CD14-positive monocyte (primary cell): ENCODE data around the gene SRGAP2. TPM values are rescaled to one million over a fixed set of nuclear protein-coding genes. Genes with fewer than 3 reads are reported as not detected.
"Not testable (repeated sequence)": the region's sequence is repeated elsewhere in the genome, so short reads cannot be mapped to it uniquely, and the experiment has no call there.

Experiments used
- DNase-seq, 3 donors: peaks; one replicate each; pipeline ENCODE4 v3.0.0-alpha.2; 2011 to 2022
- H2AFZ ChIP-seq: 2 replicates; pipeline ENCODE4 v1.6.0; 2012; ENCODE audit warnings: mild to moderate bottlenecking, low read depth, low read length, inconsistent platforms; ENCODE audit not compliant: insufficient read depth, poor library complexity, severe bottlenecking
- H3K27ac ChIP-seq, 2 donors: 1 replicate in 1 of 2; 2 replicates in 1 of 2; pipeline ENCODE4 v1.5.1; 2012 to 2013; ENCODE audit warnings: low read length in 2 of 2, control low read depth in 1 of 2, inconsistent platforms in 1 of 2, low read depth in 1 of 2, mild to moderate bottlenecking in 1 of 2
- H3K27me3 ChIP-seq, 2 donors: one replicate each; pipeline versions ENCODE4 v1.6.0 to v1.6.1; 2011 to 2013; ENCODE audit warnings: low read length in 2 of 2; ENCODE audit not compliant: control insufficient read depth in 2 of 2, insufficient read depth in 2 of 2
- H3K36me3 ChIP-seq, 2 donors: replicated peaks in 1 of 2; 1 replicate in 1 of 2; 2 replicates in 1 of 2; pipeline versions ENCODE4 v1.5.1 to v1.6.1; 2012 to 2013; ENCODE audit warnings: low read length in 2 of 2, control low read depth in 1 of 2, inconsistent platforms in 1 of 2, mild to moderate bottlenecking in 1 of 2; ENCODE audit not compliant: insufficient read depth in 2 of 2, control insufficient read depth in 1 of 2
- H3K4me1 ChIP-seq, 2 donors: 1 replicate in 1 of 2; 2 replicates in 1 of 2; pipeline versions ENCODE4 v1.5.1 to v1.6.1; 2012 to 2013; ENCODE audit warnings: low read length in 2 of 2, control low read depth in 1 of 2, inconsistent platforms in 1 of 2, mild to moderate bottlenecking in 1 of 2, moderate library complexity in 1 of 2; ENCODE audit not compliant: insufficient read depth in 2 of 2, control insufficient read depth in 1 of 2
- H3K4me2 ChIP-seq: replicated peaks from 2 replicates; pipeline ENCODE3; 2012; ENCODE audit warnings: low read length, moderate library complexity, mild to moderate bottlenecking; ENCODE audit not compliant: poor library complexity, severe bottlenecking; ENCODE audit errors: extremely low read depth
- H3K4me3 ChIP-seq, 3 experiments: fragments of 200-600 bp in 1 of 3; sonication (generic) in 1 of 3; replicated peaks in 1 of 3; 1 replicate in 2 of 3; 2 replicates in 1 of 3; pipeline ENCODE4 v1.5.1; 2011 to 2013; ENCODE audit warnings: low read length in 3 of 3, mild to moderate bottlenecking in 3 of 3, control low read depth in 2 of 3, low read depth in 2 of 3, inconsistent platforms in 1 of 3, moderate library complexity in 1 of 3
- H3K79me2 ChIP-seq: 2 replicates; pipeline ENCODE4 v1.6.0; 2012; ENCODE audit warnings: mild to moderate bottlenecking, control low read depth, inconsistent platforms, low read length, moderate library complexity; ENCODE audit not compliant: insufficient read depth
- H3K9ac ChIP-seq: 2 replicates; pipeline ENCODE4 v1.6.0; 2017; ENCODE audit warnings: low read length, mild to moderate bottlenecking; ENCODE audit not compliant: insufficient read depth, poor library complexity, severe bottlenecking
- H3K9me3 ChIP-seq, 2 donors: replicated peaks in 1 of 2; 1 replicate in 1 of 2; 2 replicates in 1 of 2; pipeline versions ENCODE4 v1.5.1 to v1.6.1; 2012 to 2013; ENCODE audit warnings: low read length in 2 of 2, control low read depth in 1 of 2; ENCODE audit not compliant: control insufficient read depth in 1 of 2, insufficient read depth in 1 of 2
- H4K20me1 ChIP-seq: 2 replicates; pipeline ENCODE4 v1.6.0; 2012; ENCODE audit warnings: mild to moderate bottlenecking, low read length, control low read depth, moderate library complexity; ENCODE audit not compliant: insufficient read depth
- H3K27ac Mint-ChIP-seq, 7 donors: one replicate each; pipeline ENCODE4 v1.8.0; 2020; ENCODE audit warnings: mild to moderate bottlenecking in 7 of 7, mixed read lengths in 7 of 7, moderate library complexity in 6 of 7, inconsistent platforms in 2 of 7
- H3K27me3 Mint-ChIP-seq, 3 donors: one replicate each; pipeline ENCODE4 v1.8.0; 2021 to 2022; ENCODE audit warnings: low read depth in 3 of 3, mild to moderate bottlenecking in 3 of 3, mixed read lengths in 3 of 3, moderate library complexity in 3 of 3, inconsistent platforms in 1 of 3
- H3K36me3 Mint-ChIP-seq, 2 donors: one replicate each; pipeline ENCODE4 v1.8.0; 2020; ENCODE audit warnings: mixed read lengths in 2 of 2, inconsistent platforms in 1 of 2, mild to moderate bottlenecking in 1 of 2
- H3K4me1 Mint-ChIP-seq: one replicate; pipeline ENCODE4 v1.8.0; 2020; ENCODE audit warnings: mild to moderate bottlenecking, mixed read lengths
- H3K4me3 Mint-ChIP-seq, 2 donors: one replicate each; pipeline ENCODE4 v1.8.0; 2020; ENCODE audit warnings: mild to moderate bottlenecking in 2 of 2, mixed read lengths in 2 of 2, moderate library complexity in 1 of 2
- H3K9me3 Mint-ChIP-seq, 7 donors: one replicate each; pipeline ENCODE4 v1.8.0; 2020 to 2022; ENCODE audit warnings: mixed read lengths in 7 of 7, mild to moderate bottlenecking in 6 of 7, moderate library complexity in 6 of 7, inconsistent platforms in 2 of 7
- WGBS: methylation state at CpG from one replicate; pipeline ENCODE4 v1.1.5; 2013; ENCODE audit warnings: missing lambda C conversion rate; ENCODE audit not compliant: insufficient coverage; 5-methylcytosine and 5-hydroxymethylcytosine counted together
- intact Hi-C, 2 donors: fragments of 100-400 bp; cut with micrococcal nuclease; formaldehyde crosslinking; loops; one replicate each; pipeline versions ENCODE4 v1.15.0 to v1.15.1; 2023
- polyA plus RNA-seq, 3 donors: library from polyadenylated mRNA; depleted of rRNA in 1 of 3; unstranded in 2 of 3; stranded (reverse) in 1 of 3; fragments of 300-500 nt in 2 of 3; fragments of >200 nt in 1 of 3; fragmentation: Illumina TruSeq in 2 of 3; gene quantifications; 1 replicate in 2 of 3; 2 replicates in 1 of 3; pipeline ENCODE4 v1.2.3, GENCODE V29; 2012 to 2021

SRGAP2 gene
- polyA plus RNA-seq, 3 donors, result 13.6 to 70.7 (median 19.3) TPM

DNA sequence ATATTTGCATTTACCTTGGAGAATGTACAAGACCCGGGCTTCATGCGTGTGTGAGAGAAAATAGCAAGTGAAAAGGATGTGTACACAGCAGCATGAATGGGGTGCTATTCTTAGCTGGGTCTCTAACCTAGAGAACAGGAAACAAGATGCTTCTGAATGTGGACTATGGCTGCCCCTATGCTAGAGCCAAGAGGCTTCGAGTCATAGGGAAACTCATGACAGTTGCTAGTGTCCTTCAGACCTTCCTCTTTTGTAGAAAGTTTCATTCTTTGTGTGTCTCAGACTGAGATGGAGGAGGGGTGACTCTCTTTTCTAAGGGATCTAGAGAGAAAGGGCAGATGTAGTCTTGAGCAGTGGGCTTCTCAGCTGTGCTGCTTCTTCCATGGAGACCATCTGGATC, 40.0 kb downstream of the SRGAP2 start:
- intact Hi-C loops, H3K9ac ChIP-seq, H3K27me3 ChIP-seq, H4K20me1 ChIP-seq, H3K36me3 Mint-ChIP-seq, H3K4me3 Mint-ChIP-seq, H3K27me3 Mint-ChIP-seq, H3K4me2 ChIP-seq, H3K36me3 ChIP-seq, H3K4me3 ChIP-seq, H2AFZ ChIP-seq, H3K9me3 Mint-ChIP-seq, H3K9me3 ChIP-seq: not testable (repeated sequence)
- H3K4me1 ChIP-seq, result peaks cover 7 to 18% of the 10 kb centered on the region in 2 donors
- DNase-seq, result peak; percentile 61 to 76 (median 74)
- Mint-ChIP-seq H3K27ac (peak overlapping the region in 5 of 7 donors; percentile 30 to 88 (median 79)), H3K4me1 (peaks cover 16% of the 10 kb centered on the region)
- WGBS, result 0% methylated on average over 1 of the region's 3 CpGs
- H3K27ac ChIP-seq, result peak overlapping the region in 1 of 2 donors; percentile 45
- H3K79me2 ChIP-seq, result peaks cover 24% of the 10 kb centered on the region

DNA sequence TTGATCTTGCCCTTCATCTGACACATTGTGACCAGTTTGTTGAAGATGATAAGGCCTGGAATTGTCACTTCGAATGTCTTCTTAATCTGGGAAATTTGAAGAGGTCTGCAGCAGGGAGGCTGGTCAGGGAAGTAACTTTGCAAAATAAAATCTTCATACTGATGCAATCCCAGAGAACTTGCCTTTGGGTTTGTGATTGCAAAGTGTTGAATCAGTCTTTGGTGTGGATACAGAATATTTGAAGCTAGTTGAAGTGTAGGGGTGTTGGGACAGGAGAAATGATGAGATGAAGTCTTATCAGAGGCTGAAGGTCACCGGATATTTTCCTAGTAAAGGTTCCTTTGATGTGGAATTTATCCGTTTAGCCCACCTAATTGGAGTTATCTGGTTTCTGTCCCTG, 42.1 kb downstream of the SRGAP2 start:
- H3K9ac ChIP-seq, H3K36me3 Mint-ChIP-seq, H3K4me2 ChIP-seq, H4K20me1 ChIP-seq, H2AFZ ChIP-seq, H3K27me3 Mint-ChIP-seq, H3K36me3 ChIP-seq, H3K4me3 Mint-ChIP-seq, H3K9me3 ChIP-seq, H3K27ac ChIP-seq, H3K4me1 Mint-ChIP-seq, H3K27me3 ChIP-seq, DNase-seq, H3K9me3 Mint-ChIP-seq, H3K4me3 ChIP-seq, intact Hi-C loops: not testable (repeated sequence)
- peak overlapping the region in 1 of 7 donors; percentile 15 for H3K27ac Mint-ChIP-seq
- no CpG with 5 or more reads among the region's 3 CpGs for WGBS
- Histone ChIP-seq H3K4me1 (peaks cover 4 to 13% of the 10 kb centered on the region in 2 donors), H3K79me2 (peaks cover 23% of the 10 kb centered on the region)

DNA sequence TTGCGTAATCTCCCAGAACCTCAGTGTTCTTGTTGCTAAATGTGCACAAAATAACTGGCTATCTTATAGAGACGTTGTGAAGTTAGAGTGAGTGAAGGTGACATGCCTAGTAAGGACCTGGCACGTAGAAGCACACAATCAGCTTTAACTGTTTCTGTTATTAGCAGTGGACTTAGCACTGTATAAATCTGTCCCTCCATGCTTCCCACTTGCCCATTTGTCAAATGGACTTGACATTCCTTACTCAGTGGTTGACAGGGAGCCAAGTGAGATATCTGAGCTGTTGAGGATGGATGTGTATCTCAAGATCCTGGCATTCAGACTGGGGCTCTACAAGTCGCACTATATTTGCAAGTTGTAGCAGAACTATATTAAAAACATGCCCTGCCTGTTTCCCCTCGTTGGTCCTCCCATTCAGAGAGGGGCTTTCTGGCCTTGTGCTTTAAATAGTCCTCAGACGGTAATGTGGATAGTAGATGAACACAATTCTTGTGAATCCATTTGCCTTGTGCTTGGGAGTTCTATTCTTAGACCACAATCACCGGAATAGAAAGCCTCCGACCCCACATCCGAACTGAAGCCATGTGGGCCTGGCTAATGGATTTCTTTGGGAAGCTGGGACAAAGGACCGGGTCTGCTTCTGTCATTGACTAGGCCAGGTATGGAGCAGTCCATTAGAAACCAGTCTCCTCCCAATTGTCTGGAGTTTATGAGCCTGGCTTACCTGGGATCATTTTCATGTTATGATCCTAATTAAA, 43.0 kb downstream of the SRGAP2 start:
- H3K36me3 ChIP-seq, H3K27me3 Mint-ChIP-seq, H2AFZ ChIP-seq, H3K4me3 ChIP-seq, DNase-seq, H3K4me2 ChIP-seq, H3K27ac ChIP-seq, H3K27ac Mint-ChIP-seq, H3K4me3 Mint-ChIP-seq, H3K9ac ChIP-seq, H3K4me1 Mint-ChIP-seq, H3K27me3 ChIP-seq, H3K9me3 Mint-ChIP-seq, H4K20me1 ChIP-seq, H3K9me3 ChIP-seq, intact Hi-C loops, H3K36me3 Mint-ChIP-seq: not testable (repeated sequence)
- no CpG with 5 or more reads among the region's 10 CpGs for WGBS
- Histone ChIP-seq H3K4me1 (peaks cover 0 to 11% of the 10 kb centered on the region in 2 donors), H3K79me2 (peaks cover 20% of the 10 kb centered on the region)

DNA sequence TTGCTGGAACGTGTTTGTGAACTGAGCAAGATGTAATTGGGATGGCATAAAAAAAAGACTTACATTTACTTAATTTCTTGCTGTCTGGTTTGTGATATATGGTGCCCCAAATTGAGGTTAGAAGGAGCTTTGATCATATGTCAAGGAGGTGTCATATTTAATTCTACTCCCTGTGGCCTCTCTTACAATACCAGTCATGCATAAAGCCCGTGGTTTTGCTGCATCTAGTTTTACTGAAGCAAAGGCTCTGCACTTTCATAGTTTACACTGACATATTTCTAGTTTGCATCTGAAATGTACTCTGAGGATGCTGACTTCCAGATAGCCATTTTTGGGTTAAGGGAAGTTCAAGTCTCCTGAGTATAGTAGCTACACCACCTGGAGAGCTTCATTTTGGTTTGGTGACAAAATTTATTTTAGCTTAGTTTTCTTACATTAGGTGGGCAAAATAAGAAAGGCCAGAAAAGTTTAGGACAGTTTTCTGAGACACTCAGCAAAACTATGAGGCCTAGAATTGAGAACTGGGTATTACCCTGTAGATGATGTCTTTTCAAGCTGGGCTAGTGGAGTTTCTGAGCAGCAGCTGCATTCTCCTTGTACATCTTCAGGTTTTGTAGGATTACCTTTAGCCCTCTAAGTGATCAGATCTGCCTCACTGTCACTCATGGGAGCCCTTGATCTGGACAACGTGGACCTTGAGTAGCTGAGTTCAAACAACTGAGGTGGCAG, 47.8 kb downstream of the SRGAP2 start:
- H3K4me2 ChIP-seq, H4K20me1 ChIP-seq, H3K4me3 Mint-ChIP-seq, H3K4me1 ChIP-seq, H3K4me3 ChIP-seq, H3K27ac Mint-ChIP-seq, intact Hi-C loops, DNase-seq, H3K79me2 ChIP-seq, H3K9me3 ChIP-seq, H3K27me3 ChIP-seq, H3K27me3 Mint-ChIP-seq, H3K36me3 ChIP-seq, H3K36me3 Mint-ChIP-seq, H3K4me1 Mint-ChIP-seq, H3K9me3 Mint-ChIP-seq, H2AFZ ChIP-seq, H3K9ac ChIP-seq, H3K27ac ChIP-seq: not testable (repeated sequence)
- WGBS, result no CpG with 5 or more reads among the region's 3 CpGs
